HG03521 (cell line): ENCODE results near the gene TTC28.

Source experiments
- ATAC-seq: cut with Tn5 transposase; IDR thresholded peaks from one replicate; pipeline ENCODE4 v1.9.1; 2021; ENCODE audit warnings: mild to moderate bottlenecking, moderate library complexity; ENCODE audit not compliant: unreplicated experiment

Gene TTC28

DNA sequence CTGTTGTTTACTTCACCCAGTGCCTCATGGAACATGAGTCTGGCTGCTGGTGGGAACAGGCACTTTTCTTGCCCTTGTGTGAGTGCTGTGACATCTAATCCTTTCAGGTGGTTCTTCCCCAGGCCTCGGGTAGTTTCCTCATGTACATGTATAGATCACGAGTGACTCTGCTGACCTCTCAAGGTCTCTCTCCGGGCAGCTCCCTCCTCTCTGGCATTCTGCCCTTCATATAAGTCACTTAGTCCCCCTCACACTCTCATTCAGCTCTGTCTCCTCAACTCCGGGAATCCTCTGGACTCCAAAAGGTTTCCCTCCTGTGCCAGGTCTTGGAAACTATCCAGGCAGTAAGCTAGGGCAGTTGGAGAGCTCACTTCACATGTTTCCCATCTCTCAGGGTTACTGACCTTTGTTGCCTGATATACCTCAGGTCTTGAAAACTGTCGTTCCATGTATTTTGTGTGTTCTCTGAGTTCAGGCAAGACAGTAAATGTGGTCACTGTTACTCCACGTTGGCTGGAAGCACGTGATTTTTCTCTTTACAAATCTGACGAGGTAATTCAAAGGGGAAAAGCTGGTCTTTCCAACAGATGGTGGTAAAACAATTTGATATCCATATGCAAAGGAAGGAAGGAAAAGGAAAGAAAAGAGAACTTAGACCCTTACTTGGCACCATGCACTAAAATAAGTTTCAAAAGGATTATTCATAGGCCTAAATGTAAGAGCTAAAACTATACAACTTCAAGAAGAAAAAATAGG lies 720.1 kb downstream of the TTC28 start:
- ATAC-seq = no peak

DNA sequence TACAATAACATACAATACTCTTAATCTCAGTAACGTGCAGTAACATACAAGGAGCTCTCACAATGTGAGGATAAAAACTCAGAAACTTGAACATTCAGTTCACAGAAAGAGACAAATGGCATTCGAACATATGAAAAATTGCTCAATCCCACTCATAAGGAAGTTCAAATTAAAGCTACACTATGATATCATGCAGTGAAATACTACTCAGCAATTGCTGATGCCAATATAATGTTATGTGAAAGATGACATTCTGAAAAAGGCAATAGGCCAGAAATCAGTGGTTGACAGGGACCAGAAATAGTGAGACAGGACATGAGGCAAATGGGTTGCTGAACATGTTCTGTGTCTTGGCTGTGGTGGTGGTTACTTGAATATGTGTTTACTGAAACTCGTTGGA lies 726.9 kb downstream of the TTC28 start:
- no peak for ATAC-seq

DNA sequence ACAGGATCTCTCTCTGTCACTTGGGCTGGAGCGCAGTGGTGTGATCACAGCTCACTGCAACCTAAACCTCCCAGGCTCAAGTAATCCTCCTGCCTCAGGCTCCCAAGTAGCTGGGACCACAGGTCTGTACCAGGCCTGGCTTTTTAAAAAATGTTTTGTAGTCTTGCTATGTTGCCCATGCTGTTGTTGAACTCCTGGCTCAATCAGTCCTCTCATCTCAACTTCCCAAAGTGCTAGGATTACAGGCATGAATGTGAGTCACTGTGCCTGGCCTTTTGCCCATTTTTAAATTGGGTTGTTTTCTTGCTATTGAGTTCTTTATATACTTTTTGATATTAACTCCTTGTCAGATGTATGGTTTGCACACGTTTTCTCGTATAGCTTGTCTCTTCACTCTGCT lies 727.5 kb downstream of the TTC28 start:
- ATAC-seq = no peak

DNA sequence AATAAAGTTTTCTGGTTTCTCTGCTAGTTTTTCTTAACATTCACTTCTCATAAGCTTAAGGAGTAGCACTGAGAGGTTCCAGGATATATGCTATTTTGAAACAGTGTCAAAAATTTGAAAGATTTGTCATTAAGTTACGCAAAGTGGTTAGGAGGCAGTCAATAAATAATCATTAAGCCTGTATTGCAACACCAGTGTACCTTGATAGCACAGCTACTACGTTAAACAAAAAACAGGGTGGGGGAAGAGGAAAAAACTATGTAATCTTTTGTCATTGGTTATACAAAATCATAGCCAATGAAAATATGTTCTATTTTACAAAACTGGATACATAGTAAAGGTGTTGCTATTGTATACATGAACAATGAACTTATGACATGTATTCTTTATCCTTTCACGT lies 730.2 kb downstream of the TTC28 start:
- no peak for ATAC-seq

DNA sequence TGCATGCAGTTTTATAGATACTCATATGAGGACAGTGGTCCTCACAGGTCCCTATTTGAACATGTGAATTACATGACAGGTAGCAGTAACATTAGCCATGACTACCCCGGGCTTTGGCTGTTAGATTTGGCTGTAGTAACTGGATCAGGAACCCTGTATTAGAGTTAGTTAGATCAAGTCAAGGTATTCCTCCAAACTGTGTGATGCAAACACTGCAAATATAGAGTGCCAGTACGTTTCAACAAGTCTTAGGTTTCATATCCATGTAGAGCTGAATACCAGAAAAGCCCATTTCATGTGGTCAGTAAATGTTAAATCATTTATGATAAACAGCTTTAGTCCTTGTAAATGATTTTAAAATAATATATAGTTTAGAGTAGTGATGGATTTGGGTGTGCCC lies 731.1 kb downstream of the TTC28 start:
- no peak for ATAC-seq

DNA sequence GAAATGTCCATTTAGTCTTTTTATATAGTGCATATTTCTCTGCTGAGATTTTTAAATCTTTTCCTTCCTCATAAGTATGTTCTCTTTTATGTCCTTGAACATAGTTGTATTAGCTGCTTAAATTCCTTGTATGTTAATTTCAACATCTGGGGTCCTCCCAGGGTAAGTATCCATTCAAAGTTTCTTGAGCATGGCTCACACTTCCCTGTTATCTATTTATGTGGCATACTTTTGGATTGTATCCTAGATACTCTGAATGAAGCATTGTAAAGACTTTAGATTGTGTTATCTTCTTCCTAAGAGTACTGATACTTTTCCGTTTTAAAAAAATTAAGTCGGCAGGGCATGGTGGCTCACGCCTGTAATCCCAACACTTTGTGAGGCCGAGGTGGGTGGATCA lies 732.2 kb downstream of the TTC28 start:
- ATAC-seq = no peak

DNA sequence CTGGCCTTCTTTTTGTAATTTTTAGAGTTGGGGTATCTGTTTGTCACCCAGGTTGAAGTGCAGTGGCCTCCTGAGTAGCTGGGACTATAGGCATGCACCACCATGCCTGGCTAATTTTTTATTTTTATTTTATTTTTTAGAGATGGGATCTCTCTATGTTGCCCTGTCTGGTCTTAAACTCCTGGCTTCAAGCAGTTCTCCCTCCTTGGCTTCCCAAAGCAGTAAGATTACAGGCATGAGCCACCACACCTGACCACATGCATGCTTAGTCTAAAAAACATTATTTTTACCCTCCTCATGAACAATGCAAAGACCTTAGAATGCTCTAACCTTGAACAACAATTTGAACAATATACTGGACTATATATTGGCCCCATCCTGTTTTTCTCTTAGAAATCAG lies 738.5 kb downstream of the TTC28 start:
- ATAC-seq = no peak

DNA sequence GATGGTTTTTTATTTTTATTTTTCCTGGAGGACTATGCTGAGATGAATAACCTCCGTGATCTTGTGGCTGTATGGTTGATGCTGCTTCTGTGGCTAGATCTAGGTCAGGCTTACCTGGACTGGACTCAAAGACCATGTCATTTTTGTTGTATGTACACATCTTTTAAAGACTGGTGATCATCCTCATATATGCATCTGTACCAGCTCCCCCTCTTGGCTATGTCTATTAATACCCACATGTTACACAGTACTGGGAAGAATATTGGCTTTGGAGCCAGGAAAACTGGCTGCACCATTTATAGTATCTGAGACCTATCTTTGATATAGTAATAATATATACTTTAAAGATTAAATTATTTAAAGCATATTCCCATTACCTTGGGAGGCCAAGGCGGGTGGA lies 742.2 kb downstream of the TTC28 start:
- no peak for ATAC-seq

DNA sequence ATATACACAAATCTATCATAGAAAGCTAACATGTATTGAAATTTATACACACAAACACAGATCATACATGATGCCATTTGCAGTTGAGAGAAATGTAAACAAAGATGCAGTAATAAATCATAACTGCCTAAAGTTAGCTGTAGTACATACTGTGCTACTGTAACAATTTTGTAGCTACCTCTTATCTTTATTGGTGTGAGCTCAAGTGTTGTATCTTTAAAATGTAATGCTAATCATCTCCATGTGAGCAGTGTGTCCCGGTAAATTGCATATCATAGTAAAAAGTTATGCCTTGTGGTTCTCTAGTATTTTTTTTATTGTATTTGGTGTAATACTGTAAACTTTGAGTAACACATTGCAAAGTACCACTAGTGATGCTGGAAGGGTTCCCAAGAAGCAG lies 743.7 kb downstream of the TTC28 start:
- no peak for ATAC-seq

DNA sequence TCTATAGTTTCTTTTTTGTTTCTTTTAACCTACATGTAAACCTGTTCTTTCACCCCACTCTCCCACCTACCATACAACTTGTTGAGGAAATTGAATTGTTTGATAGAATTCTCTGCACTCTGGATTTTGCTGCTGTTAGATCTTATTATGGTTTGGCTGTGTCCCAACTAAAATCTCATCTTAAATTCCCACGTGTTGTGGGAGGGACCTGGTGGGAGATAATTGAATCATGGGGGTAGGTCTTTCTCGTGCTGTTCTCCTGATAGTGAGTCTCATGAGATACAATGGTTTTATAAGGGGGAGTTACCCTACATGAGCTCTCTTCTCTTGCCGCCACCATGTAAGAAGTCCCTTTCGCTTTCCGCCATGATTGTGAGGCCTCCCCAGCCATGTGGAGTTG lies 745.6 kb downstream of the TTC28 start:
- no peak for ATAC-seq

DNA sequence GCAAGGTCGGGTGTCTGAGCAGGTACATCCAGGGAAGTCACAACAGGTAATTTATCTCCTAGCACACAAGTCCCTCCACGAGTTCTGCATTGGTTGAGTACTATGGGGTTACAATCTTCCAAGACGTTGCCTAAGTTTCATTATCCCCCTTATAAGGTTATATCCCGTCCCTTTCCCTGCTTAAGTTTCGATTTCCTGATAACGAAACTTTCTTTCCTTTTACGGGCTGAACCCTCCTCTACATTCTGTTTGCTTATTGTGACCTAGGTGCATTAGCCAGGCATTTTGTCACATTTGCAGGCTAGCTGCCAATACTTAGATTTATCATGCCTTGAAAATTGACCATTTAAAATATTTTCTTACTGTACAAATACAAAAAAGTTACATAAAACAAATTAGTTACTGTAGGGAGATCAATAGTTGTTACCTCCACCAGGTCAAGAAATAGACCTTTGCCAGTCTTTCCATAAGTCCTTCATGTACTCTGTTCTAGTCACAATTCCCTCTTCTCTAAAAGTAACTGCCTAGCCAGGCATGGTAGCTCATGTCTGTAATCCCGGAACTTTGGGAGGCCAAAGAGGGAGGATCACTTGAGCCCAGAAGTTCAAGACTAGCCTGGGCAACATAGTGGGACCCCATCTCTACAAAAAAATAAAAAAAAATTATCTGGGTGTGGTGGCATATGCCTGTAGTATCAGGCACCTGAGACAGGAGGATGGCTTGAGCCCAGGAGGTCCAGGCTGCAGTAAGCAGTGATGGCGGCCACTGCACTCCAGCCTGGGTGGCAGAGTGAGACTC lies 746.3 kb downstream of the TTC28 start:
- no peak for ATAC-seq

DNA sequence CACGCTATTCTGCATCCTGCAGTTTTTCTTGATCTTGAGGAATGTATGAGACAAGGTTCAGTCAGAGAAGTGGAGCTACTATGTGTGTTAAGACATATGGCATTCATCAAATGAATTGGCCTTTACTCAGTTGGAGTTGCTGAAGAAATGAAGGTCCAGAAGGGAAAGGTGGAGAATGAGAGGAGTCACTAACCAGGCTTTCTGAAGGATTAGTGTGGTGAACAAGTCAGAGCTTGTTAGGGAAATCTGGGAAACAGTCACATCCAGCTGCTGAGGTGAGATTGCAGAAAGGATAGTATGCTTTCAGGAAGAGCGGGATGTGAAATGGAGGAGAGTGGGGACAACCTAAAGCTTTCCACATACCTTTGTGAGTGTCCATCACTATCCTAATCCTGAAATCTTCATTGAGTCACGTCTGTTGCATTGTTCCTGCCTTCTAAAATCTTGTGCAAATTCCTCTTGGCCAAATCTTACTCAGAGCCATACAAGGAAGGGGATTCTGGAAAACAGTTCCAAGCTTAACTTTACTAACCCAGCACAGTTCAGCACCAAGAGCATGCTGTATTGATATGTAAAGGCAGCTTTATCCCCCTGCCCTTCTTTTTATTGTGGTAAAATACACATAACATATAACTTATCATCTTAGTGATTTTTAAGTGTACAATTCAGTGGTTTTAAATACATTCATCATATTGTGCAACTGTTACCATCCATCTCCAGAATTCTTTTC lies 749.1 kb downstream of the TTC28 start:
- no peak for ATAC-seq
